GM19467 (cell line): ENCODE results near the gene GPR148.
"Not testable (repeated sequence)": the region's sequence is repeated elsewhere in the genome, so short reads cannot be mapped to it uniquely, and the experiment has no call there.

ENCODE experiments used
- ATAC-seq: cut with Tn5 transposase; IDR thresholded peaks from one replicate; pipeline ENCODE4 v1.9.1; 2021; ENCODE audit warnings: mild to moderate bottlenecking, moderate library complexity; ENCODE audit not compliant: unreplicated experiment

GPR148 gene, protein sequence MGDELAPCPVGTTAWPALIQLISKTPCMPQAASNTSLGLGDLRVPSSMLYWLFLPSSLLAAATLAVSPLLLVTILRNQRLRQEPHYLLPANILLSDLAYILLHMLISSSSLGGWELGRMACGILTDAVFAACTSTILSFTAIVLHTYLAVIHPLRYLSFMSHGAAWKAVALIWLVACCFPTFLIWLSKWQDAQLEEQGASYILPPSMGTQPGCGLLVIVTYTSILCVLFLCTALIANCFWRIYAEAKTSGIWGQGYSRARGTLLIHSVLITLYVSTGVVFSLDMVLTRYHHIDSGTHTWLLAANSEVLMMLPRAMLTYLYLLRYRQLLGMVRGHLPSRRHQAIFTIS

GRCh38 chr2:130728549-130729316 lies at the start of gene GPR148:
Gene GPR148, plus strand, starts transcription at chr2:130729070. Its CDS starts 82 bp downstream, at chr2:130729152.
- ATAC-seq: no peak

GRCh38 chr2:130692041-130692770 lies 36.7 kb upstream of the GPR148 start:
- ATAC-seq: not testable (repeated sequence)

- ATAC-seq: not testable (repeated sequence)
Measured at GRCh38 chr2:130693474-130693873, 35.4 kb upstream of the GPR148 start.

DNA sequence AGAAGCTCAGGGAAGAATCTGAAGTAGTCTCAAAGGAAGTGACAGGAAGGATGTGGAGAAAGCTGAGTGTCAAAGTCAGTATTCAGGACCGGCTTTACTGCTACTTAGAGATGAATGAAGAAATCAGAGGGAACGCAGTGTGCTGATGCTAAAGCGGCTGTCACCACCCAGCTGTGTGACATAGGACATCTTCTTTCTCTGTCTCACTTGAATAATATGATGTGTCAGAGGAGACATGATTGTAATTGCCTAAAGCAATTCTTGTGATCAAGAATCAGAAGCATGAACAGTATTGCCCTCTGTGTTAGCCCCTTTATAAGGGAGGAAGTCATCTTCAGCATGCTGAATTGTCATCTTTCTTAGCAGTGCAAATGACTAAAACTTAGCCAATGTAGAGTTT lies 25.6 kb upstream of the GPR148 start:
- not testable (repeated sequence) for ATAC-seq

GRCh38 chr2:130714795-130715194 lies 14.1 kb upstream of the GPR148 start:
- not testable (repeated sequence) for ATAC-seq

DNA sequence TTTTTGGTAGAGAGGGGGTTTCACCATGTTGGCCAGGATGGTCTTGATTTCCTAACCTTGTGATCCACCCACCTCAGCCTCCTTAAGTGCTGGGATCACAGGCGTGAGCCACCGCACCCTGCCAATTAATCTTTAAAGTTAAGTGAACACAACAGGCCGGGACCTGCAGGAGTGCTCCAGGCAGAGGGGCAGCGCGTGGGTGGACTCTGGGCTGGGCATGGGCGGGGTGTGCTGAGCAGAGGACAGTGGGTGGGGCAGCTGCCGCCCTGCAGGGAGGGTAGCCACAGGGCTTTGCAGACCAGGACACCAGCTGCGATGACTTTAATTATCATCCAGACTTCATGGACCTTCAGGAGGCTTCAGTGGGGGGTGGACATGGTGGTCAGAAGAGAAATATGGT lies 8.8 kb upstream of the GPR148 start:
- ATAC-seq: no peak

DNA sequence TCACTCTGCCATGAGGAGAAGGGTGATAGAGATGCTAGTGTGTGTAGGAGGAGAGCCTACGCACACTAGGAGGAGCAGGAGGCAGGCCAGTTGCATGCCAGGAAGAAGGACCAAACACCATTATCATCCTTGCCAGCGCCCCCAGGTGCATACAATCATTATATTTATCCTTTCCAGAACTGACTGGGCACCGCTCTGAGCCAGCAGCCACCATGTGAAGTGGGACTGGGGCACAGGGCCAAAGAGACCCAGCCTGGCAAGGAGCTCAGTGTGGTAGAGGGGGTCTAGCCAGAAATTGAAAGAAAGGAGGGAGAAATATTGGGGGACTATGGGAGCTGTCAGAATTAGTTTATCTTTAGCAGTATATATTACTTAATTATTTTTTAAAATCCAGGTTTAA lies 8.3 kb upstream of the GPR148 start:
- ATAC-seq: no peak

DNA sequence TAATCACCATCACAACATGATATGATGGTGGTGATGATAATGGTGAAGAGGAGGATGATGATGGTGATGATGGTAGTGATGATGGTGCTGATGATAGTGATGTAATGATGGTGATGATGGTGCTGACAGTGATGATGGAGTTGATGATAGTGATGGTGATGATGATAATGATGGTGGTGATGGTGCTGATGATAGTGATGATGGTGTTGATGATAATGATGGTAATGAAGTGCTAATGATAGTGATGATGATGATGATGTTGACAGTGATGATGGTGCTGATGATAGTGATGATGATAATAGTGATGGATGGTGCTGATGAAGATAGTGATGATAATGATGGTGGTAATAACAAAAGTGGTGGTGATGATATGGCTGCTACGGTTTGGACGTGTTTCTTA lies 4.4 kb upstream of the GPR148 start:
- no peak for ATAC-seq

GRCh38 chr2:130726614-130727180 lies 2.2 kb upstream of the GPR148 start:
- ATAC-seq: no peak

DNA sequence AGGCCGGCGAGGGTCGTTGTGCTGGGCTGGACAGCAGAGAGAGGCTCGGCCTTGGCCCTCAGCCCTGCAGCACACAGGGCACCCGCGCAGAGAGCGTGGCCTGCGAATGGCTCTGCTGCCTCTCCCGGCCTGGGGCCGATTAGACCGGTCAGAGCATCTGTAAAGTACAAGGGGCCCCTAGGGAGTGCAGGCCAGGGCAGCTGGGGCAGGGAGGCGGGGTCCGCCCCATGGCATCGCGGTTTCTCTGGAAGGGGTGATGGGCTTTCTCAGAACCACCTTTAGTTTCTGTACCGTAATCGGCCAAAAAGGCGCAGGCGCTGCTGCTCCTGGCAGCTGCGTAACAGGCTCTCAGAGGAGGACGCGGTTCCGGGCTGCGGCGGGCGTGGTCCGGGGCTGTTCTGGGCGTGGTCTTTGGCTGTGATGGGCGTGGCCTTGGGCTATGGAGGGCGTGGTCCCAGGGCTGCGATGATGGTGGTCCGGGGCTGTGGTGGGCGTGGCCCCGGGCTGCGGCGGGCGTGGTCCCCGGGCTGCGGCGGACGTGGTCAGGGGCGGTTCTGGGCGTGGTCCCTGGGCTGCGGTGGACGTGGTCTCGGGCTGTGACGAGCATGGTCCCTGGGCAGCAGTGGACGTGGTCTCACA lies 1.5 kb upstream of the GPR148 start:
- ATAC-seq: peak; percentile 93

- peak; percentile 12 for ATAC-seq
Measured at GRCh38 chr2:130728007-130728454, 839 bp upstream of the GPR148 start.

GRCh38 chr2:130729322-130730299 lies 741 bp downstream of the GPR148 start:
- no peak for ATAC-seq

GRCh38 chr2:130732257-130732656 lies 3.4 kb downstream of the GPR148 start:
- not testable (repeated sequence) for ATAC-seq

- no peak for ATAC-seq
Measured at GRCh38 chr2:130735200-130735599, 6.3 kb downstream of the GPR148 start.

GRCh38 chr2:130736487-130736886 lies 7.6 kb downstream of the GPR148 start:
- ATAC-seq: no peak

- ATAC-seq: no peak
Measured at GRCh38 chr2:130737592-130737991, 8.7 kb downstream of the GPR148 start.

- ATAC-seq: no peak
Measured at GRCh38 chr2:130740671-130741070, 11.8 kb downstream of the GPR148 start.

DNA sequence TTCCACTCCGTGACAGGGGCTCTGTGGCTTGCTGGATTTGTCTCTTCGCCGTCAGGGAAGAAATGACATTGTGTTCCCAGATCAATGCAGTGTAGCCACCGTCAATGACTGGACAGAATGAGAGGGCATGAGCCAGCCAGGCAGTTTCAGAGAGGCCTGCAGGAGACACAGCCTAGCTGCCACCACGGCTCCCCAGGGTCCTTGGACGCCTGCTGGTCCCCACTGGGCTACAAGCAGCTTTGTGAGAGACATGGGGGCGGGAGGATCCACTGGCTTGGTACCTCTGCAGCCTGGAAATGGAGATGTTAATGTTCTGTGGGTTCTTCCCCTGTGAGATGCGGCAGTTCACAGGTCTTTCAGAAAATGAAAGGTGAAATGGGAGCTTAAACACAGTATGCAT lies 14.4 kb downstream of the GPR148 start:
- no peak for ATAC-seq
